Hematopoietic multipotent progenitor cell treated with erythropoietin and hydrocortisone succinate and interleukin-3 and kit ligand, for 15 days (in vitro differentiated cells): ENCODE data around the gene METRNL.

Source experiments
- DNase-seq: peaks from one replicate; pipeline ENCODE4 v3.0.0-alpha.2; 2015; ENCODE audit warnings: low spot score

METRNL gene

DNA sequence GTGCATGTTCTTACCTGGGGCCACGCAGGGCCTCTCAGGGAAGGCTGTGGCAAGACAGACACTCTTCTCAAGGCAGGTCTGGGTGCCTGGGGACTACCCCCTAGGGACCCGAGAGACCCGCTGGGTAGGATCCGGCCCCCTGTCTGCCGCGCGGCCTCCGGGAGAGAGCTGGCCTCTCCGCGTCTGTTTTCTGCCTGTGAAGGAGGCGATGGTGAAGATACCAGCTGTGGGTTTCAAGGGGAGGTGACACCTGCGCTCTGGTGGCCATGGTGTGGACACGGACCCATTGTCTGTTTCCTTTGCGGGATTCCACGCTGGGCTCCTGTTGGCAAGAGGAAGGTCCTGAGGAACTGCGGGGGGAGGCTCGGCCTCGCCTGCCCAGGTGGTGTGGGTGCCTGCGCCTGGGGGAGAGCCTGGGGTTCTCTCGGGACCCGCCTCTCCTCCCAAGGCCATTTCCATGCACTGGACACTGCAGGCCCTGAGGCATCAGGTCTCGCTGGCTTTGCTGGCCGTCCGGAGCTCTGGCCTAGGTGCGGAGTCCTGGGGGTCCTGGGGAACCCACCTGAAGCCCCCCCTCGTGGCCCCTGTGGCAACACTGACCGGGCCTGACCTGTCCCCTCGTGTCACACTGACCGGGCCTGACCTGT lies 12.2 kb upstream of the METRNL start:
- DNase-seq: no peak

DNA sequence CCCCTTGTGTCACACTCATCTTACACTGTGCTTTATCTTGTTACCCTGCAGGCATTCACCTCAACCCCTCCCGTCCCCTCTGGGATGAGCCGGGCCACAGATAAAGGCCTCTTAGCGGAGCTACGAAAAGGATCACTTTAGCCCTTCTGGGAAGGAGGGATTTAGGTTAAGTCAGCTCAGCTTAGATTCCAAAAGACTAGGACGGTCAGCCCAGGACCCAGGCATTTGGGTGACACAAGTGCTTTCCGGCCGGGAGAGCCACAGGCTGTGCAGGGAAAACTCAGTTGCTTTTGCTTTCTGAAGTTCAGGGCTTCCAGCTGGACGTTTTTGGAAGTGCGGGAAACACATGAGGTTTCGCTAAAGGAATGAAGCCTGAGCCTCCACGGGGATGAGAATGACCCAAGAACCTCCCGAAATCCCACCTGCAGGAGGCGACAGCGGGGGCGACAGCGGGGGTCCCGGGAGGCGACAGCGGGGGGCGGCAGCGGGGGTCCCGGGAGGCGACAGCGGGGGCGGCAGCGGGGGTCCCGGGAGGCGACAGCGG lies 11.6 kb upstream of the METRNL start:
- DNase-seq: no peak

DNA sequence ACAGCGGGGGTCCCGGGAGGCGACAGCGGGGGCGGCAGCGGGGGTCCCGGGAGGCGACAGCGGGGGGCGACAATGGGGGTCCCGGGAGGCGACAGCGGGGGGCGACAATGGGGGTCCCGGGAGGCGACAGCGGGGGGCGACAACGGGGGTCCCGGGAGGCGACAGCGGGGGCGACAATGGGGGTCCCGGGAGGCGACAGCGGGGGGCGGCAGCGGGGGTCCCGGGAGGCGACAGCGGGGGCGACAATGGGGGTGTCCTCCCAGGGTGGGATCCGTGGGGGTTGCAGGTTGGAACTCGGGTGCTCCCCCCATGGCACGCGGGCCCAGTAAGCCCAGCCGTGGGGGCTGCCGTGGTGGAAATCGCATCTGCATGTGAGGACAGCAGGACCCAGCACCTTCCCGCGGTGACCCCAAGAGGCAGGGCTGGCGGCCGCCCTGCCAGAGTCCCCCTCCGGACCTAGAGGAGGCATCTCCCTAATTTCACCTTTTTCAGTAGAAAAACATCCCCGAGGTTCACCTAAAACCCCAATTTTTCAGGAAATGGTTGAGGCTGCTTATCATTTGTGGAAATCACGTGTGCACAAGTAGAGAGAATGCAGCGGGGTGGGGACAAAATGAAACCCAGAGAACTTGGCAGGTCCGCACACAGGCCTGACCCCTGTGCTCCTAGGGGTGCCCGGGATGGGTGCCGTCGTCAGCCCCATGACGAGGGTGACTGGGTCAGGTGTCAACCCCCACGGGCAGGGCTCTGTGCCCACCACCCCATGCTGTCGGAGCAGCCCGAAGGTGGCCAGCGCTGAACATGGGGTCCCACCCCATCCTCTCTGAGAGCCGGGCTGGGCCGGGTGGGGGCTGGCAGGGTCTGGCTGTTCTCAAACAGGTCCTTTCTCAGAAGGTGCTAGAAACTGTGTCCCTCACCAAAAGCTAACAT lies 10.5 kb upstream of the METRNL start:
- DNase-seq: no peak

DNA sequence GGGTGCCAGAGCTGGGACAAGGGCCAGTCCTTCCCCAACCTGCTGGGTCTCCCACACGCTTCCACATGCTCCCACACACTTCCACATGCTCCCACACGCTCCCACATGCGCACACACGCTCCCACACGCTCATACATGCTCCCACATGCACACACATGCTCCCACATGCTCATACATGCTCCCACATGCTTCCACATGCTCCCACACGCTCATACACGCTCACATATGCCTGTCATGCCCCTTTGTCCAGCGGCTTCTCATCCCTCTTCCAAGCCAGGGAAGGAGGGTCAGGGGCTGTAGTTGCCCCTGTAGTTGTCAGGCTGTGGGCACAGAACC lies 9.9 kb upstream of the METRNL start:
- no peak for DNase-seq

DNA sequence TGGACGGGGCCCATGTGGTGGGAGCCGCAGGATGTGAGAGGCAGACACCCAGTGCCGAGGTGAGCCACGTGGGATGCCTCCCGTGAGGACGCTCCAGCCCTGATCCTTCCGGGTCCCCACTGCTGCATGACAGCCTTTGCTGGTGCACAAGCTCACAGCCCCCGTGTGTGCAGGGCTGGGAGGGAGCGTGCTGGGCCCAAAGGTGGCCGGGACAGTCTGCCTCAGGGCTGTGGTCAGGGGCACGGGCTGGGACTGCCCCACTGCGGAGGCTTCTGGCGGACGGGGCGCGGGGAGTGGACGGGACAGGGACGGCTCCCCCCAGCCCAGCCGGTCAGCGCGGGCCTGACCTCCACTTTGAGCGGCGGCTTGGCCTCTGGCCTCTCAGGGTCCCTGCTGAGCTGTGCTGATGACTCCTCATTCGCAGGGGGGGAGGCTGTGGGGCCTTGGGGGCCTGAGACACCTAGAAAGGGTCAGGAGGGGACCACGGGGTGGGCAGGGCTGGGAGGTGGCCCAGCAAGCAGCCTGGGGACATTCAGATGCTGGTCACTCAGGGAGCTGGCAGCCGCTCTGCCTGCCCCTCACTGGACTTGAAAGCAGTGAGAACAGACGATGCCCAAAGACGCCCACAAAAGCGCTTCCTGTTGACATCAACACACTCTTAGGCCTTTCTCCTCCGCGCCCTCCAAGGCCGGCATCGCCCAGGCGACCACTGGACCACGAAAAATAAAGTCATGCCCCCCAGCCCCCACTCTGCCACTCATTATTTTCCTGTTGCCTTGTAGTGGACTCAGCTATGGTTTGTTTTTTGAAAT lies 9.3 kb upstream of the METRNL start:
- no peak for DNase-seq

DNA sequence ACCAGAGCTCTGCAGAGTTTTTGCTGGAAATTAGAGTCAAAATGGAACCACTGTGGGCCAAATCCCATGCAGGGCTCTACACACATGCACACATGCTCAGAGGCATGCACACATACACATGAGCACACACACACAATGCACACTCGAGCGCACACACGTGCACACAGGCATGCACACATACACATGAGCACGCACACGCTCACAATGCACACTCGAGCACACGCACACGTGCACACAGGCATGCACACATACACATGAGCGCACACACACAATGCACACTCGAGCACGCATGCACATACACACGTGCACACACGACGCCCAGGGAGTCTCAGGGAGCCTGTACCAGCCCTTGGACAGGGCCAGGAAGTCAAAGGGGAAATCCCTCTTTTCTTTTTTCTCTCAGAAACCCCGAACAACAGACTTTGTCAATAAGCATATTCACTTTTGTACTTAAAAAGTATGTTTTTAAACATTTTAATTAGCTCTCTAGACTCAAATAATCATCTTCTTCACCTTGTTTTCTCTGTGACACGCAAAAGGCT lies 8.5 kb upstream of the METRNL start:
- DNase-seq: no peak

DNA sequence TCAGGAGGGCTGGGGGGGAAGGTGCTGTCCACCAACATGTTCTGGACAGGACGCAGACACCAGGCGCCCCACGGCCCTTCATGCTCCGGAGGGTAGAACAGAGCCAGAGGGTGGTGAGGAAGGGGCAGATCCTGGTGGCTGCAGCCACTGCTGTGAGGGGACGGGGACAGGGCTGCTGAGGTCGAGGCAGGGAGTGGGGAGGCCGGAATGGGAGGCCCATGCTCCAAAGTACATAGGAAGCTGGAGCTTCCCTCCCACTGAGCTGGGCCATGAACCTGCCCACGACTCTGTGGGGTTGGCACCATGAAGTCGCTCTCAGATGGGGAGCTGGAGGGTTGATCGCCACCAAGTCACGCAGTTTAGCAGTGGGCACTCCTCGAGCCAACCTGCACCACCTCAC lies 8.0 kb upstream of the METRNL start:
- DNase-seq: no peak

DNA sequence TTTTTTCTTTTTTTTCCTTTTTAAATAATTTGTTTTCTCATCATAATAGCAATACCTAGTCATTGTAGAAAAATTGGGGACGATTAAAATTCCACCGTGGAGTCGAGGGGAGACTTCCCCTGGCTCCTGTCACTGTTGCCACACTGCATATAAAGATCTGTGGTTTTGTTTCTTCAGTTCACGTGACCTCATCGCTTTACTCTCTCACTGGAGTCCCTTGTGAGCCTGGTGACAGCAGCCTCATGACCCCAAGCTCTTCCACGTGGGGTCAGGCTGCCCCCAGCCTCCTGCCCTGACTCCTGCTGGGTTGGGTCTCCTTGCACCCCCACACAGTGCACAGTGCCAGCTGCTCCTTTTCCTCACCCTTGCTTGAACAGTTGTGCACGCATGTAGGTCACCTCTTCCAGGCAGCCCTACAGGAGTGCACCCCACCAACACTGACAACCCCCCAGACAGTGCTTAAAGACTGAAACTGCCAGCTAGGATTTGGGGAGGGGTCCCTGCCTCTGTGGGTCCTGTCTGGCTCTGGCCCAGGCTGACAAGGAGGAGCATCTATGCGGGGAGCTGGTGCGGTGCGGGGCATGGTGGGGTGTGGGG lies 7.3 kb upstream of the METRNL start:
- no peak for DNase-seq

DNA sequence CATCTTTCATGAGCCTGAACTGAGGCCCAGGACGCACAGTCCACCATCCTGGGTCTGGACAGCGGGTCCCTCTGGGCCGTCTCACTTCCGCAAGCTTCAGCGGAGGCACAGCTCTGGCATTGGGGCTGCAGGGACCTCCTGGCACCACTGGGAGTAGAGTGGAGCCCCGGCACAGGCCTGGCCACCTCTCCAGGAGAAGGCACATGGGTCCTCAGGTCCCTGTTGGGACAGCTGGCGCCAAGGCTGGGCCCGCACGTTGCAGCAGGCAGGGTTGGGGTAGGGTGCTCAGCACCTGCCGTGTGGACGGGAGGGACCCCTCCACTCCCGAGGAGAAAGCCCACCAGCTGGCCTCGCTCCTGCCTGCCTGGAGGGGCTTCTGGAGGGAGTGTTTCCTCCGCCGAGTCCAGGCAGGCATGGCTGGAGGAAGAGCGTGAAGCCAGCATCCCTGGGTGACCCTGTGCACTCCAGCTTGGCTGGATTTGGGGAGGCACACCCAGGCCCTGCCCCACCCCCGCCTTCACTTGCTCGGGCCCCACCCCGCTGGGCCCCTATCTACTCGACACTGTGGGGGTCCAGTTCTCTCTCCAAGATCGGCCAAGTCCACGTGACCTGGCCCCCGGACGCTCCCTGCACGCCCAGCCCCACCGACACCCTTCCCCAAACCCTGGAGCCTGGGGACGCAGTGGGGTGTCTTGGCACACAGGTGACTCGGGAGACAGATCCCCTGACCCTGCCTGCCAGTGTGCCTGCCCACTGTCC lies 6.6 kb upstream of the METRNL start:
- no peak for DNase-seq

DNA sequence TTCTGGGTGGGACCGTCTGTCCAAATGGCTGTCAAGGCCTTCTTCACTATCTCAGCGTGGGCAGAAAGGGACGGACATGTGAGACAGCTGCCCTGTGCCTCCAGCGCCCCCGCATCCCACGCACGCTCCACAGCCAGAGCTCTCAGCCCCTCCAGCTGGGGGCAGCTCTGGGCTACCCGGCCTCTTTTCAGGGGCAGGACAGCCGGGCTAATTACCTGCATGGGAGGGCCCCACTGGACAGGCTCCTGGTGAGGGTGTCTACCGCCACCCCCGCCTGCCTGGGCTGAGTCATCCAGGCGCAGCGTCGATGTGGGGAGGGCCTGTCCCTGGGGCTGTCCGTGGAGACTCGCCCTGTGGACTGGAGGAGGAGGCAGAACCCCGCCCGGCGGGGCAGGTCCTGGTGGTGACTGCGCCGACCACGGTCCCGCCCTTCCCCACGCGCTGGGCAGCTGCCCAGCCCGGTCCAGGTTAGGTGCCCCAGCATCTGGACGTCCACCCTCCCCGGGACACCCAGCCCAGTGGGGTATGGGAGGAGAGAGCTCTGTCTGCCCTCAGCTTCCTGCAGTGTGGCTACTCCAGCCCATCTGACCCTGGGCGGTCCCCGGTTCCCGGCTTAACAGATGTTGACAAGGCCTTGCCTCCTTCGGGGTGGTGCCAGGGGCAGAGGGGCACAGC lies 5.9 kb upstream of the METRNL start:
- DNase-seq: no peak

DNA sequence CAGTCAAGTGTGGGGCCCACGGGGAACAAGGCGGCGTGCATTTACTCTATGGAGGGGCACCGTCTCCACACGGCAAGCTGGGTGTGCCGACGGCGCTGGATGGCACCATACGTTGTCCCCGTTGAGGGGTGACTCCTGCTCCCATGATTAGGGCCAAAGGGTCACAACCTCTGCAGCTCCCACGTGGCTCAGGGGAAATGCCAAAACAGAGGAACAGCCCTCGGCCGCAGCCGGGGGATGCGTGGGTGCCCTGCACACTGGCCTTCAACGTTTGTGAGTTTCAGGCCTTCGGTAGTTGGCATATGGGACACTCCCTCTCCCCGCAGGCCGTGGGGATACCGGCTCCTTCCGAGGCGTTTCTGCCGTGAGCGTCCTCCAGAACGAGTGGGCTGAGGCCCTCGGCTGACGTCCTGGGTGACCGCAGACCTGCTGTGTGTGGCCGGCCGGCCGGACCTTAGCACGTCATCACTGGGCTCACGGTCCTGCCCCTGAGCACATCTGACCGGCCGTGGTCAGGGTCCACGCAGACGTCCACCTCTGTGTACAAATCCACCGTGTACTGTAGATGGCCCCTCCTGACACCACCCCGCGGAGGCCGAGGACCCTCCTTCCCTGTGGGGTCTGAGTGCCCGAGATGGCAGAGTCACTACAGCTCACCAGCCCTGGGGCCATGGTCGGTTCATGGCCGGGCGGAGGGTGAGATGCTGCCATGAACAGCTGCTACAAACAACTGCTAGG lies 4.8 kb upstream of the METRNL start:
- no peak for DNase-seq

DNA sequence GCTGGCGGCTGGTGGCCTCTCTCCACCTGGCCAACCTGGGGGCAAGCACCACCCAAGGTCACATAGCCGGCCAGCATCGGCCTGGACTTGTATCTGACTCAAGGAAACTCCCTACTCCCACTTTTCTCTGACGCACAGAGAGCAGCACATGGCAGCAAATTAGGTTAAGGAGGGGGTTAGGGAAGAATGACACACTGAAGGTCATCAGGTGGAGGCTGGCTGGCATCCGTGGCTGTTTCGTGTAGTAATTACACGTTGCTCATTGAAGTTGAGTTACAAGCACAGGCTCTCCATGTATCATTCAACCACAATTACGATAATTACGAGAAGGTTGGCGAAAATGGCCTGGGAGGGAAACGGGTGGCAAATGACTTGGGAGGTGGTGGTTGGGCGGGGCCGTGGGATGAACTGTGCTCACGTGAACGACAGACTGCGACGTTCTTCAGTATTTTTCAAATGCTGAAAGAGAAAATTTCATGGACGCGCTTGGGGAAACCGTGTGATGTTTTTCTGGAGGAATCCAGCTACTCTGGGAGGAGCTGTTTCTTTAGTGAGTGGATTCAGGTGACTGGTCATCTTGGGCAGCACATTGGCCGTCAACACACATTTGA lies 4.0 kb upstream of the METRNL start:
- DNase-seq: no peak

DNA sequence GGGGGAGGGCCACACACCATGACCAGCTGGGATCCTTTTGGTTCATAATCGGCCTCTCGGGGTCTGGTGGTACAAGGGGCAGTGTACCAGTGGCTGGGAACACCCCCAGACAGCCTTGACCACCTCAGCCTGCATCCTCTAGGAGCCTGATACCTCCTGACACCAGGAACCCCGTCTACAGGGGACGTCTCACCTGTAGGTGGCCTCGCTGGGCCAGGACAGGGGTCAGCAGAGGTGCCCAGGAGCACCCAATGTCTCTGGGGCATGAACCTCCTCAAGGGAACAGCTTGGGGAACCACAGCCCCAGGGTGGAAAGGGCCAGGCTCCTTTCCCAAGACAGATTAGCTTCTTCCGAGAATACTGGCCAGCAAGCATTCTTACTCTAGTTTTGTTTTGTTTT lies 2.5 kb upstream of the METRNL start:
- no peak for DNase-seq

DNA sequence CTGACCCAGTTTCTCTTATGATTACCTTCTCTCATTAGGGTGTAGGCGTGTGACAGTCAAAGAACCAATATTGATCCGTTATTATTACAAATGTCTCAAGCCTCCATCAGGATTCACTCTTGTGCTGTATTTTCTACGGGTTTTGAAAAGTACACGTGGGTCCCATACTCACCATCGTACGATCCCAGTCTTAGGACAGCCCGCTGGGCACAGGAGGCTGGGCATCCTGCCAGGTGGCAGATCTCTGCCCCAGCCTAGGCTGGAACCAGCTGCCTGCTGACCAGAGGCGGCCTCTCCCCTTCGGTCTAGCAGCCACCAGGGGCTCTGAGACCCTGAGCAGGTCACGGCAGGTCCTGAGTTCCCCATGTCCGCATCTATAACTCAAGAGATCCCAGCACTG lies 2.0 kb upstream of the METRNL start:
- DNase-seq: no peak

DNA sequence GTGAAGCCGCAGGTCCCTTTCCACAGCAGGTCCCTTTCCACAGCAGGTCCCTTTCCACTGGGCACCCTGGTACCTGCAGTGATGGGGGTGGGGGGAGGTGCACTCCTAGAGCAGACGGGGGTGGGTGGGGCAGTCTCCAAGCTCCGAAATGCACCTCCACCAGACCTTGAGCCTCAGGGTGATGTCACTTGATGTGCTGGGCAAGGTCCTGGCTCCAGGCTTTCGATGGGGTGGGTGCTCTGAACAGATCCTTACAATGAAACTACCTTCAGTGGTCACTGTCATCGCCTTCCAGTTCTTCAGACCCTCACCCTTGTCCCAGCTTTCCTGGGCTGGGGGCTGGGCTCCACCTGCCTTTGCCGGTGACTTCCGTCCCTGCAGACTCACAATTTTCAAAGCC lies 1.5 kb upstream of the METRNL start:
- DNase-seq: no peak

DNA sequence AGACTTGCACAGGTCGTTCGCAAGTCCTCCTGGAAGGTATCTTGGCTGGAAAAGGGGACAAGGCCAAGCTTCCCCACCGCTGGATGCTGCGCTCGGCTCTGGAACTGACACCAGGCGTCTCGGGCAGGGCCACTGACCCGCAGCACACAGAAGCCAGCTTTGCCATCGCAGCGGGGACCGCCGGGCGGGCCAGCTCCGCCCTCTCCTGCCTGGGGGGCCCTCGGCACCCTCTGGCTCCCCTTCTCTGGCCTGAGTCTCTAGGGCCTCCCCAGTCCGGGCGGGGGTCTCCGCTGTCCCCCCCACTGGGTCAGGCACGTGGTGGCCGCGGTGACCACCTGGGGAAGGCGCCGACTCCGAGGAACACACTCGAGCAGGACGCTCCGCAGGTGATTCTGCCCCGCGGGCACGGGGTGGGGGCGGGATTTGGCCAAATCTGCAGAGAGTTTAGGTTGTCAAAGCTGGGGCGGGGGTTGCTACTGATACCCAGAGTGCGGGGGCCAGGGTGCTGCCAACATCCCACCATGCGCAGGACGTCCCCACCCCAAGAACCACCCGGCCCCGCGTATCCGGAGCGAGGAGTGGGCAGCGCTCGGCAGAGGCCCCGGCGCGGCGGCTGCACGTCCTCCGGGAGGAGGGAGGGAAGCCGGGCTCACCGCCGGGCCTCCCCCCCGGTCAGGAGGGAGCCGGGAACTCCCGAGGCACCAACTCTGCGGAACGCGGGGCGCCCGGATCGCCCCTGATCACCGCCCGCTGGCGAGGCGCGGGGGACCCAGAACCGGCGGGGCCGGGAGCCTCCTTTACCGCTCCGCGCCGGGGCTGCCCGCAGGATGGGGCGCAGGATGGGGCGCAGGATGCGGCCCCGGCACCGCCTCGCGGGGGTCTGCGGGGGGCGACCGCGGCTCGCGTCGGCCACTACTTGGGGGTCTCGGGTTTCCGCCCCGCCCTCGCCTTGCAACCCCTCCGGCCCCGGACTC lies 744 bp upstream of the METRNL start:
- no peak for DNase-seq

DNA sequence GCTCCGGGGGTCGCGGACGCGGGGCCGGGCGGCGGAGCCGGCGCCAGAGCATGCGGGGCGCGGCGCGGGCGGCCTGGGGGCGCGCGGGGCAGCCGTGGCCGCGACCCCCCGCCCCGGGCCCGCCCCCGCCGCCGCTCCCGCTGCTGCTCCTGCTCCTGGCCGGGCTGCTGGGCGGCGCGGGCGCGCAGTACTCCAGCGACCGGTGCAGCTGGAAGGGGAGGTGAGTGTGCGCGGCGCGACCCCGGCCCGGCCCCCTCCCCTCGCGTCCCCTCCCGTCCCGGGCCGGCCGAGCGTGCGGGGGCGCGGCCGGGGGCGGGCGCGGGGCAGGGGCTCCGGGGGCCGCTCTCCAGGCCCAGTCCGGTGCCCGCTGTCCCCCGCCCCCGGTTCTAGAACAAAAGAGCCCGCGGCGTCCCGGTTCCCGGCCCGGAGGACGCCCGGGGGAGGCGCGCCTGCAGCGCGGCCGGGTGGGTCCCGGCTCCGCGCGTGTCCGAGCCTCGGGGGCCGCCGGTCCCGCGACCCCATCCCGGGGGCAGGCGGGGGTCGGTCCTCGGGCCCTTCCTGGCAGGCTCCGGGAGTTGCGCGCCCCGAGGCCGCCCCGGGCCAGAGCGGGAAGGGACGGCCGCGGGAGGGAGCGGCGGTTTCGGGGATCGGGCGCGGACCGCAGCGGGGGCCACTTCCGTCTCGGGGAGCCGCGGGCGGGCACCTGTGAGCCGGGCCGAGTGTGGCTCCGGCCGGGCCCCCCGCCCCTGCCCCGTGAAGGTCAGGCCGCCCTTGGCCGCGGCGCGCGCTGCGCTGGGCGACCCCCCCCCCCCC lies 563 bp downstream of the METRNL start:
- no peak for DNase-seq

DNA sequence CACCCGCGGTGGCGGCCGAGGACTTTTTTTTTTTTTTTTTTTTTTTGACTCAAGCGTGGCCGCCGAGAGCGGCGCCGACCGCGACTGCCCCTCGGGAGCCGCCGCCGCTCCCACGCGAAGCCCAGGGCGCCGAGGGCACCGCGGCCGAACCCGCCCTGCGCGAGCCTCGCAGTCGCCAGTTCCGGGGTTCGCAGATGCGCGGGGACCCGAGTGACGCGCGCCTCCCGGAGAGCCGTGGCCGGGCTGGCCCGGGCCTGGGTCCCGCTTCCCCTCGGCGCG lies 1.1 kb downstream of the METRNL start:
- DNase-seq: no peak
